Non-pigmented ciliary epithelial cell (primary cell): ENCODE data around the gene CYFIP2.

Experiments
- DNase-seq: peaks from one replicate; pipeline ENCODE4 v3.0.0-alpha.2; 2010; ENCODE audit warnings: low read depth

The CYFIP2 gene

GRCh38 chr5:157288405-157289163 is 22.7 kb downstream of the CYFIP2 start:
- no peak for DNase-seq

DNA sequence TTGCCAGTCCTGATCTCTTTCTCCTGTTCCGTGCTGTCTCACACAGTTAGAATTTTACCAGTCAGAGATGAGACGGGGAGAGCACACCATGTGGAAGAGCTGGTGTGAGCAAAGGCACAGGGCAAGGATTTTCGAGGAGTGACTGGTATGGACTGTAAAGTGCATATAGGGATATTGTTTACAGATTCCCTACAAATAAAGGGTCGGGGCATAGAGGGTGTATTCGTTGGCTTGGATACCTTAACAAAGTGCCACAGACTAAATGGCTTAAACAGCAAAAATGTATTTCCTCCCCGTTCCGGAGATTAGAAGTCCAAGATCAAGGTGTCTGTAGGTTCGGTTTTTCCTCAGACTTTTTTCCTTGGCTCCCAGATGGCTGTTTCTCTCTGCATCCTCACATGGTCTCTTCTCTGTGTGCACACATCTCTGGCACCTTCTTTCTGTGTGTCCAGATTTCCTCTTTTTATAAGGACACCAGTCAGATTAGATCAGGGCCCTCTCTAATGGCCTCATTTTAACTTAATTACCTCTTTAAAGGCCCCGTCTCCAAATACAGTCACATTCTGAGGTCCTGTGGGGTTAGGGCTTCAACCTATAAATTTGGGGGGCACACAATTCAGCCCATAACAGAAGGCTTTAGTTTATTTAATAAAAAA is 23.4 kb downstream of the CYFIP2 start:
- DNase-seq: no peak

- DNase-seq: peak; percentile 31
Observed at GRCh38 chr5:157290156-157290980, 24.4 kb downstream of the CYFIP2 start.

DNA sequence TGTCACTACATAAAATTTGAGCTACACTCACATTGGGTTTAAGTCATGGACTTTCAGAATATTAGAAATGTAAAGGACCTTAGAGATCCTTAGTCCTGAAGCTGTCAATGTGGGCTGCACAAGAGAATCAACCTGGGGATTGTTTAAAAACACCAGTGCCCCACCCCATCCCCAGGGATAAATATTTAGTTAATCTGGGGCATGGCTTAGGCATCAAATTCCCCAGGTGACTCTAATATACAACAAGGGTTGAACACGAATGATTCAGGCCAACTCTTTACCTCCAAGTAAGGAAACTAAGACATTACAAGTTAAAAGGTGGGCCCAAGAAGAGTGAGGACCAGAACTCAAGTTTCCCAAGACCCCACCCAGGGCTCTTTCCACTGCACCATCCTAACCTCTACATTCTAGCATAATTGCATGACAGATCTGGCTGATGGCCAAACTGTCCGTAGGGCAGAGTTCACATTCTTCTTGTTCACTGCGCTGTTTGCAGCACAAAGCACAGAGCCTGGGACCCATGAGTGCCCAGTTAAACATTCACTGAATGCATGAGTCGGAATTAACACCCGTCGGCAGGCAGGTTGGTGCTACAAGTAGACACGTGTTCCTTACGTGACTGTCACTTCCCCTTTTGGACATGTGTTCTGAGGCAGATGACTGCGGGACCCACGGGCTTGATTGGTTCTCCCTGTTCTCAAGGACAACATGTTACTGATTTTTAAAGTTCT is 25.2 kb downstream of the CYFIP2 start:
- DNase-seq: no peak

DNA sequence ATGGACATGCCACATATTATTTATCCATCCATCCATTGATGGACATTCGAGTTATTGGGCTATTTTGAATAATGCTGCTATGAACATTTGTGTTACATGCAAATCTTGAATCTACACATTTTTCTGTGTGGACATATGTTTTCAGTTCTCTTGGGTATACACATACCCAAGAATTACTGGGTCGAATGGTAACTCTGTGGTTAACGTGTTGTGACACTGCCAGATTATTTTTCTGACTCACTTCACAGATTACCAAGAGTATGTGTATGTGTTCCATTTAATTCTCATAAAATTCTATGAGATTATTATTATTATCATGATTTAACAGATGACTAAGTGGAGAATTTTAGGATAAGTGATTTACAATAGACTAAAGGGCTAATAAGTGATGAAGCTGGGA is 26.7 kb downstream of the CYFIP2 start:
- no peak for DNase-seq

GRCh38 chr5:157294407-157295091 is 28.6 kb downstream of the CYFIP2 start:
- no peak for DNase-seq

GRCh38 chr5:157295247-157295646 is 29.3 kb downstream of the CYFIP2 start:
- no peak for DNase-seq

DNA sequence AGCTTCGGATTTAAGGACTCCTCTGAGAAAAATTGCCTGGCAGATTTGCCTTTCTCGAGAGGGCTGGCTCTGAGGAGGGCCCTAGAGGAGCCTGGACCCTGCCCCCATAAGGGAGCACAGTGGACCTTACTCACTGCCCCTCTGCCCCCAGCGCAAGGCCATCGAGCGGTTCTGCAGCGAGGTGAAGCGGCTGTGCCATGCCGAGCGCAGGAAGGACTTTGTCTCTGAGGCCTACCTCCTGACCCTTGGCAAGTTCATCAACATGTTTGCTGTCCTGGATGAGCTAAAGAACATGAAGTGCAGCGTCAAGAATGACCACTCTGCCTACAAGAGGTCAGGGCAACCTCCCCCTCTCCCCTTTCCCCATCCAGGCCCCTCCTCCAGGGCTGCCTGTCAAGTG is 34.6 kb downstream of the CYFIP2 start:
- no peak for DNase-seq

- no peak for DNase-seq
Observed at GRCh38 chr5:157301066-157301465, 35.1 kb downstream of the CYFIP2 start.

DNA sequence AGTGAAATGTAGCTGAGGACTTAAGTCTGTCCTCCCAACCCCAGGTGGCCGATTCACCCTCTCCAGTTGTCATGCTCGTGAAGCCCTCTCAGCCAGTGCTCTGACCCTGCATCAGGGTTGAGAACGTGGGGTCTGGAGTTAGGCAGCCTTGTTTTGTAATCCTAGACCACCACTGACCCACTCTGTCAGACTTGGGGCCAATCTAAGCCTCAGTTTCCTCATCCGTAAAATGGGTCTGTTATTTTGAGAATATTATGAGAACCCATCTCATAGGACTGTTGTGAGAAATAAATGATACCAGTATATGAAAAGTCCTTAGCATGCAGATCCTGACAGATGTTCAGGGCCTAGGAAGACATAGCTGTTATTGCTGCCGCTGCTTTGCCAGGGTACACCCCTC is 37.1 kb downstream of the CYFIP2 start:
- DNase-seq: no peak

GRCh38 chr5:157303667-157304327 is 37.9 kb downstream of the CYFIP2 start:
- no peak for DNase-seq

DNA sequence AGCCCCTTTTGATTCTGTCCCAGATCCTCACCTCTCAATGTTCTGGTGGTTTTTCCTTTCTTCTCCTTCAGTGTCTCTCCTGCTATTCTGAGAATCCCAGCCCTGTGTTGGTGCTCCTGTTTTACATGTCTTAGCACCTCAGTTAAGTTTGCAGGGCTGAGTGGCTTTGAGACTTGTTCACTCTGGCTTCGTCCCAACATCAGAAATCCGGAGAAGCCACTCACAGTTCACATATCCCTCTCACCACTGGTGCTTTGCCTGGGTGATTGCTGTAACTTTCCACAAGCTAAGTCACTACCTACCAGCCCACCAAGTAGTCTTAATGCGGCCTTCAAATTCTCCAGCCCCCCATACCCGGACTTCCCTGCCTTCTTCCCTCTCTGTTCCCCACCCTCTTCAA is 40.2 kb downstream of the CYFIP2 start:
- no peak for DNase-seq

DNA sequence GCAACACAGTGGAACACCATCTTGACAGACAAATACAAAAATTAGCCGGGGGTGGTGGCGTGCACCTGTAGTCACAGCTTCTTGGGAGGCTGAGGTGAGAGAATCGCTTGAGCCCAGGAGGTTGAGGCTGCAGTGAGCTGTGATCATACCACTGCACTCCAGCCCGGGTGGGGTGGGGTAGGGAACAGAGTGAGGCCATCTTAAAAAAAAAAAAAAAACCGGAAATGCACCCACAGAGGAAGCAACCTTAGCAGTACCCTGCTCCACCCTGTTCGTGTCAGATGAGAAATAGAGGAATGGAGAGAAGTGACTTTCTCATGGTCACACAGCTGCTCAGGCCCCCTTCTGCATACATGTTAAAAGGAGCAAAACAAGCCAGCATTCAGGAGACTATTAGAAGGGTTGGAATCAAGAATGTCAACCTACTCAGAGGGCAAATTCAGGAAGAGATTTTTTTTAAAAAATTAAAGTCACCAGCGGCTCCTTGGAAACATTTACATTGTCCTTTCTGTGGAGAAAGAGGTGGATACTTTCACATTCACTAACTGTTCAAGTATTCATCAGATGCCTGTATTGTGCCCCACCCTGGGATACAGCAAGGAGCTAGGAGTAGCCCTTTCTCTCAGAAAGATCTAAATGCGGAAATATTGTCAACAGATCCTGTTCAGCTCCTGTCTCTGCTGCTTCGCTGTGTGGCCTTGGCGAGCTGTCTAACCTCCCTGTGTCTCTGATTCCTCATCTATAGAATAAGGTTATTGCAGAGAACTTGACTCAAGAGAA is 41.0 kb downstream of the CYFIP2 start:
- DNase-seq: no peak

DNA sequence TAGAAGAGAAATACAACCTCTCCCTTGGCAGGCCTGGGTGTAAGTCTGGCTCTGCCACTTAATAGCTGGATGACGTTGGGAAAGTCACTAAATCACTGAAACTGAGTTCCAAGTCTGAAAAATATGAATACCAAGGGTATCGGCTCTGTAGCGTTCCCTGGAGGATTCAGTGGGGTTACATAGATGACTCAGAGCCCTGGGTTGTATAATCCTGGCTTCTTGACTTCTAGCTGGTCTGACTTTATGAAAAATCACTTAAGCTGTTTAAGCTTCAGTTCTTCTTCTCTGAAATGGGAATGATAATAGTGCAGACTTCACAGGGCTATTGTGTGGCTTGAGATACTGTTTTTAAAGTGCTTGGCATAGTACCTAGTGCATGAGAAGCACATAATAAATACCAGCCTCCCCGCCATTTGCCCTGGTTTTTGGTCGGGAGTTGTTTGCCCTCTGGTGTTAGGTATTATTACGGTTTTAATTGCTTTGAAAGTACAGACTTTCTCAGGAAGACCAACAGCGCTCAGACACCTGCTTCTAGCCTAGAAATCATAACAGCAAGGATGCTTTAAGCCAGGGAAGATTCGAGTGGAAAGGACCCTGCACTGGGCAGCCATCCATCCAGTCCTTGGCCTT is 43.0 kb downstream of the CYFIP2 start:
- DNase-seq: no peak

GRCh38 chr5:157309796-157310195 is 43.9 kb downstream of the CYFIP2 start:
- DNase-seq: no peak

- no peak for DNase-seq
Observed at GRCh38 chr5:157311595-157311994, 45.7 kb downstream of the CYFIP2 start.

DNA sequence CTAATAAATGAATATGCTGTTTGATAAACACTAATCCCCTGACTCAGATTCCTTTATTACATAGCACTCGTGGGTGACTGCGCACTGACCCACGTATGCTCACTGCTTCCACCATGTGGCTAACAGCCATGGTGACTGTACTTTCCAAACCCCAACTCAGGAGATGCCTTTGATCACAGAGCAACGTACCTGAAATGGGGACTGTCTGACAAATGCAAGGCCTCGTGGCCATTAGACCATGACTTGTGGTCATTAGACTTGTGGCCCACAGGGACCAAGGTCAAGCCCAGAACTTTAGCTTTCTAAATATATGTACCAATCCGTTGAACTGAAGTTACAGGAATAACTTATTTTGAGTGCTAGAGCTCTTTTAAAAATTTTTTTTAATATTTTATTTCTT is 46.6 kb downstream of the CYFIP2 start:
- peak; percentile 42 for DNase-seq

- no peak for DNase-seq
Observed at GRCh38 chr5:157322581-157322980, 56.7 kb downstream of the CYFIP2 start.

GRCh38 chr5:157323107-157323706 is 57.3 kb downstream of the CYFIP2 start:
- DNase-seq: no peak
